Keratinocyte (primary cell): ENCODE measurements around the gene BEST3. TPM values are rescaled to one million over a fixed set of nuclear protein-coding genes. Genes with fewer than 3 reads are reported as not detected.

Experiments
- DNase-seq: peaks from one replicate; pipeline ENCODE4 v3.0.0-alpha.2; 2011; ENCODE audit warnings: low read depth, missing footprints, low spot score
- FAIRE-seq: peaks from 2 replicates; lab custom pipeline; 2011; peaks lifted over from hg19 to GRCh38; lab: Jason Lieb, UNC
- H2AFZ ChIP-seq: 2 replicates; pipeline ENCODE4 v1.6.0; 2012; ENCODE audit warnings: low read length, control low read depth, inconsistent platforms; ENCODE audit not compliant: control insufficient read depth
- H3K27ac ChIP-seq: 2 replicates; pipeline ENCODE4 v1.5.1; 2011; ENCODE audit warnings: low read length; ENCODE audit not compliant: control insufficient read depth, insufficient read depth
- H3K27me3 ChIP-seq: 3 replicates; pipeline ENCODE4 v1.6.0; 2011; ENCODE audit warnings: low read length; ENCODE audit not compliant: control insufficient read depth, insufficient read depth; ENCODE audit errors: extremely low read depth
- H3K36me3 ChIP-seq, 2 experiments: 2 replicates in 1 of 2; 3 replicates in 1 of 2; pipeline ENCODE4 v1.5.1; 2011; ENCODE audit warnings: low read length in 2 of 2, mild to moderate bottlenecking in 1 of 2; ENCODE audit not compliant: control insufficient read depth in 2 of 2, insufficient read depth in 2 of 2; ENCODE audit errors: extremely low read depth in 1 of 2
- H3K4me1 ChIP-seq: 3 replicates; pipeline ENCODE4 v1.5.1; 2011; ENCODE audit warnings: low read length; ENCODE audit not compliant: control insufficient read depth, insufficient read depth; ENCODE audit errors: extremely low read depth
- H3K4me2 ChIP-seq: 3 replicates; pipeline ENCODE4 v1.6.0; 2011; ENCODE audit warnings: low read depth, low read length; ENCODE audit not compliant: control insufficient read depth, insufficient read depth; ENCODE audit errors: extremely low read depth
- H3K4me3 ChIP-seq, 3 experiments: fragments of 200-600 bp in 1 of 3; sonication (generic) in 1 of 3; 2 replicates in 2 of 3; 3 replicates in 1 of 3; pipeline ENCODE4 v1.5.1; 2011 to 2016; ENCODE audit warnings: low read length in 3 of 3, mild to moderate bottlenecking in 3 of 3, control low read depth in 2 of 3, inconsistent platforms in 1 of 3, low read depth in 1 of 3, mixed read lengths in 1 of 3, mixed run types in 1 of 3, moderate library complexity in 1 of 3; ENCODE audit not compliant: control insufficient read depth in 2 of 3, insufficient read depth in 2 of 3; ENCODE audit errors: extremely low read depth in 1 of 3
- H3K79me2 ChIP-seq: 2 replicates; pipeline ENCODE4 v1.6.0; 2012; ENCODE audit warnings: low read length; ENCODE audit not compliant: control insufficient read depth, insufficient read depth
- H3K9ac ChIP-seq: 3 replicates; pipeline ENCODE4 v1.6.0; 2011; ENCODE audit warnings: low read length; ENCODE audit not compliant: control insufficient read depth, insufficient read depth; ENCODE audit errors: extremely low read depth
- H3K9me1 ChIP-seq: 3 replicates; pipeline ENCODE4 v1.6.0; 2011; ENCODE audit warnings: low read length; ENCODE audit not compliant: control insufficient read depth, insufficient read depth; ENCODE audit errors: extremely low read depth
- H3K9me3 ChIP-seq: 2 replicates; pipeline ENCODE4 v1.5.1; 2012; ENCODE audit warnings: low read depth, low read length; ENCODE audit not compliant: control insufficient read depth
- H4K20me1 ChIP-seq: 3 replicates; pipeline ENCODE4 v1.6.0; 2011; ENCODE audit warnings: low read length; ENCODE audit not compliant: control insufficient read depth, insufficient read depth; ENCODE audit errors: extremely low read depth
- CTCF ChIP-seq, 3 experiments: IDR thresholded peaks in 1 of 3; conservative IDR thresholded peaks in 1 of 3; optimal IDR thresholded peaks in 1 of 3; 2 replicates in 2 of 3; 3 replicates in 1 of 3; pipeline versions ENCODE3 to v1.5.1; 2011; ENCODE audit warnings: low read length in 3 of 3, mild to moderate bottlenecking in 3 of 3, moderate library complexity in 2 of 3, control low read depth in 1 of 3, inconsistent platforms in 1 of 3; ENCODE audit not compliant: insufficient read depth in 2 of 3; ENCODE audit errors: extremely low read depth in 1 of 3
- EZH2 ChIP-seq: IDR thresholded peaks from one replicate; pipeline ENCODE4 v1.6.1; 2012; ENCODE audit warnings: inconsistent platforms, mild to moderate bottlenecking, low read length, moderate library complexity
- dilution Hi-C: fragments of 300-500 bp; cut with MboI; formaldehyde crosslinking; loops from one replicate; pipeline ENCODE4 v1.7.0; 2020; ENCODE audit warnings: low sequenced_read_pairs; ENCODE audit not compliant: extremely low pct_ligation_motif_present
- polyA plus RNA-seq, 5 experiments: library from polyadenylated mRNA; depleted of rRNA in 3 of 5; stranded (reverse) in 3 of 5; stranded (forward) in 1 of 5; unstranded in 1 of 5; fragments of >200 nt; gene quantifications; 1 replicate in 1 of 5; 2 replicates in 3 of 5; 3 replicates in 1 of 5; pipeline versions ENCODE4 v1.2.1 to v1.2.3, GENCODE V29; 2011 to 2012; ENCODE audit warnings: missing spikeins in 2 of 5, low read depth in 1 of 5, low replicate concordance in 1 of 5

The BEST3 gene
- polyA plus RNA-seq, 1 donor (not counting 4 experiments of a cell fraction or from before 2014, with no cell fraction given) = 0.07 TPM

- dilution Hi-C loops = no loop called here
- Histone ChIP-seq H3K9me3 (no peaks in the 10 kb centered on the region), H3K27me3 (no peaks in the 10 kb centered on the region), H3K79me2 (no peaks in the 10 kb centered on the region), H3K9me1 (no peaks in the 10 kb centered on the region), H3K36me3 (no peaks in the 10 kb centered on the region), H3K4me3 (no peak overlapping the region), H3K27ac (no peak overlapping the region), H2AFZ (no peak overlapping the region), H3K9ac (no peak overlapping the region), H3K4me2 (no peak overlapping the region), H4K20me1 (no peaks in the 10 kb centered on the region), H3K4me1 (peaks cover 37% of the 10 kb centered on the region)
- TF ChIP-seq EZH2 = no peak
- TF ChIP-seq CTCF (optimal IDR thresholded peaks at IDR 0.05 in 1 of 3, IDR thresholded peaks at IDR 0.05 in 1 of 3, conservative IDR thresholded peaks at IDR 0.05 in 1 of 3; ENCODE audit: extremely low read depth in 1 of 3, insufficient read depth in 2 of 3, low read length in 3 of 3) = no peak
- no peak for DNase-seq
- FAIRE-seq = no peak
Observed at GRCh38 chr12:69687390-69687789, 11.7 kb downstream of the BEST3 start.

- peaks cover 37% of the 10 kb centered on the region for H3K4me1 ChIP-seq
- DNase-seq (no peak), FAIRE-seq (no peak)
- no peak overlapping the region for H2AFZ ChIP-seq
- no peaks in the 10 kb centered on the region for H3K9me1 ChIP-seq
- dilution Hi-C loops = no loop called here
- H3K9ac ChIP-seq = no peak overlapping the region
- H3K4me3 ChIP-seq = no peak overlapping the region
- H3K36me3 ChIP-seq = no peaks in the 10 kb centered on the region
- H3K4me2 ChIP-seq = no peak overlapping the region
- no peaks in the 10 kb centered on the region for H3K9me3 ChIP-seq
- no peaks in the 10 kb centered on the region for H3K79me2 ChIP-seq
- H3K27me3 ChIP-seq = no peaks in the 10 kb centered on the region
- no peaks in the 10 kb centered on the region for H4K20me1 ChIP-seq
- peak overlapping the region; percentile 3 for H3K27ac ChIP-seq
- TF ChIP-seq CTCF (optimal IDR thresholded peaks at IDR 0.05 in 1 of 3, IDR thresholded peaks at IDR 0.05 in 1 of 3, conservative IDR thresholded peaks at IDR 0.05 in 1 of 3; ENCODE audit: extremely low read depth in 1 of 3, insufficient read depth in 2 of 3, low read length in 3 of 3) (no peak), EZH2 (no peak)
Observed at GRCh38 chr12:69686731-69687130, 12.4 kb downstream of the BEST3 start.
